HG03159 (cell line): ENCODE measurements around the gene CFAP107.

Experiments used
- ATAC-seq: cut with Tn5 transposase; IDR thresholded peaks from one replicate; pipeline ENCODE4 v1.9.1; 2021; ENCODE audit warnings: mild to moderate bottlenecking, moderate library complexity; ENCODE audit not compliant: unreplicated experiment

Gene CFAP107

DNA sequence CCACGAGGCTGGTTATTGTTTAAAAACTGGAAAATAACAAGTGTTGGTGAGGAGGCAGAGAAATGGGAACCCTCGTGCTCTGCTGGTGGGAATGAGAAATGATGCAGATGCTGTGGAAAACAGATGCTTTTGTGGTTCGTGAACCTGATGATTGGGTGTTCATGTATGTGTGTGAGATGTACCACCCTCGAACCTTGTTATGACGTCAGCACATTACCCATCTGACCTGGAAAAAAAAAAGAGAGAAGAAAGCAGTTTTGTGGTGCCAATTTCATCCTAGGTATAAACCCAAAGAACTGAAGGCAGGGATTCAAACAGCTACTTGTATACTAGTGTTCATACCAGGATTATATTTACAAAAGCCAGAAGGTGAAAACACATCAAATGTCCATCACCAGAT lies 6.4 kb upstream of the CFAP107 start:
- no peak for ATAC-seq

DNA sequence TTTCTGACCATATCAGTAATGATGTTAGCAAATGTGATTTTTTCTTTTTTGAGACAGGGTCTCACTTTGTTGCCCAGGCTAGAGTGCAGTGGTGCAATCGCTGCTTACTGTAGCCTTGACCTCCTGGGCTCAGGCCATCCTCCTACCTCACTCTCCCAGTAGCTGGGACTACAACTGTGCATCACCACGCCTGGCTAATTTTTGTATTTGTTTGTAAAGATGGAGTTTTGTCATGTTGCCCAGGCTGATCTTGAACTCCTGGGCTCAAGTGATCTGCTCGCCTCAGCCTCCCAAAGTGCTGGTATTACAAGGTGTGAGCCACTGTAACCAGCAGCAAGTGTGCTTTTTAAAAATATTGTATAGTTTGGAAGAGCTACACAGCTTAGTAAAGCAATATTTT lies 4.1 kb upstream of the CFAP107 start:
- ATAC-seq: no peak

DNA sequence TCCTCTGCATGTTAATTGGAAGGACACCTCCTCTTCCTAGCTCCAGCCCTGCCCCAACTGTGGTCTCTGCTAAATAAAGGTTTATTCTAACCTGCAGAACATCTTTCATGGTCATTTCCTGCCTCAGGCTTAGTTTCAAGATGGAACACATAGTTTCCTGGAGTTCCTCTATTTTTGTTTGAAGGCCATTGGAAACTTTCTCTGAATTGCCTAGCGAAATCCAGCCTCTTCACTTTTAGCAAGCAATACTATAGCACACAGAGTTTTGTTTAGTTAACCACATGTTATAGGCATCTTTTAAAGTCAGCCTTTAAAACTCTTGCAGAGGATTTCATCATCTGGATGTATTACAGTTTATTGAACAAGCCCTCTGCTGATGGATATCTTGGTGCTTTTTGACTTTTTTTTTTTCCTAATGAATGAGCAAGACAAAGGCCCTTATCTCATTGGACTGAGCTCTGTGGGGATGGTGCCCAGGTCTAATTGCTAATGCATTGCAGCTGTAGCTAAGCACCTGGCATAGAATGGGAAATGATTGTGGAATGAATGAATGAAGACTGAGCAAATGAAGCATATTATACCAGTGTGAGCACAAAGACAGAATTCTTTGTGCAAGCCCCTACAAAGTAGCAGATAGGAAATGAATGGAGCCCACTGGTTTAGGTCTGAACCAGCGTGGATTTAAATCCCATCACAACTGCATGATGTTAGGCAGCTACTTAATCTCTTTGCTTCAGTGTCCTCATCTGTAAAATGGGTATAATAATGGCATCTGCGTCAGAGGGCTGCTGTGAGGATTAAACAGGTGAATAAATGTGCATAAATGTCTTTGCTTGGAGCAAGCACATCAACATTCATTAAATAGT lies 641 bp upstream of the CFAP107 start:
- ATAC-seq: no peak

DNA sequence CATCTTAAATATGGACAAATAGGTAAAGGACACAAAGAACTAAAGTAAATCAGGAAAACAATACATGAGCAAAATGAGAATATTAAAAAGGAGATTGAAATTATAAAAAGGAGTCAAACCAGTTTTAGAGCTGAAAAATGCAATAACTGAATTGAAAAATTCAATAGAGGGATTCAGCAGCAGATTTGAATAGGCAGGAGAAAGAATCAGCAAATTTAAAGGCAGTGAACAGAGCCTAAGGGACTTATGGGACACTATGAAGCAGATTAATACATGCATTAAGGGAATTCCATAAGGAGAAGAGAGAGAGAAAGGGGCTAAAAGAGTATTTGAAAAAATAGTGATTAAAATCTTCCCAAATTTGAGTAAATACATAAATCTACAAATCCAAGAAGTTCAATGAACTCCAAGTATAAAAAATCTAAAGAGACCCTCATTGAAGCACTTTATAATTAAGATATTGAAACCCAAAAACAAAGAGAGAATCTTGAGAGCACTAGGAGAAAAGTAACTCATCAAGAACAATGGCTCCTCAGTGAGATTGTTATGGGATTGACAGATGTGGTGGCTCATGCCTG lies 2.9 kb downstream of the CFAP107 start:
- ATAC-seq: no peak

DNA sequence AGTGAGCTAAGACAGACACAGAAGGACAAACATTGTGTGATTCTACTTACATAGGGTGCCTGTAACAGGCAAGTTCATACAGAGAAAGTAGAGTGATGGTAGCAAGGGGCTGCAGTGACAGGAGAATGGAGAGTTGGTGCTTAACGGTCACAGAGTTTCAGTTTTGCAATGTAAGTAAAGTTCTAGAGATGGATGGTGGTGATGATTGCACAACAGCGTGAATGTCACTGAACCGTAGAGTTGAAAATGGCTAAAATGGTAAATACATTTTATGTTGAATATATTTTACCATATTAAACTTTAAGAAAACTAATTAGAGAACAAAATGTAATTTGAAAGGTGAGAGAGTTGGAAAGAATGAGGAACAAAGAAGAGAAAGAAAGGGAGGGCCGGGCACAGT lies 8.7 kb downstream of the CFAP107 start:
- ATAC-seq: no peak

DNA sequence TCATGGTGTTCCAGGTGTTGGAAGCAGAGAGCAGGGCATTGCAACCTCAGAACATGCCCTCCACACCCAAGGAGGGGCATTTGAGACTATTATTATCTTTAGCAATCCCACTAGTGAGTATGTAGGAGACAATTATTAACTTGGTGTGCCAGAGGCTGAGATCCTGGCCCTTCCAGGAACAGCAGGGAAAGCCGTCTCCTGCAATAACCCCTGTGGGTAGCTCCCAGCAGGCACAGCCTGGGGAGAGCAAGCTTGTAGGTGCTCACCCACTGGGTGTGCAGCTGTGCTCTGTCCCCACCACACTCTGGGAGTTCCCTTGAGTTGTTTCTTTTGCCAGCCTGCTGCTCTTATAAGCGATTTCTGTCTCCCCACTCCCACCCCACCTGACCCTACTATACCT lies 10.3 kb downstream of the CFAP107 start:
- no peak for ATAC-seq

DNA sequence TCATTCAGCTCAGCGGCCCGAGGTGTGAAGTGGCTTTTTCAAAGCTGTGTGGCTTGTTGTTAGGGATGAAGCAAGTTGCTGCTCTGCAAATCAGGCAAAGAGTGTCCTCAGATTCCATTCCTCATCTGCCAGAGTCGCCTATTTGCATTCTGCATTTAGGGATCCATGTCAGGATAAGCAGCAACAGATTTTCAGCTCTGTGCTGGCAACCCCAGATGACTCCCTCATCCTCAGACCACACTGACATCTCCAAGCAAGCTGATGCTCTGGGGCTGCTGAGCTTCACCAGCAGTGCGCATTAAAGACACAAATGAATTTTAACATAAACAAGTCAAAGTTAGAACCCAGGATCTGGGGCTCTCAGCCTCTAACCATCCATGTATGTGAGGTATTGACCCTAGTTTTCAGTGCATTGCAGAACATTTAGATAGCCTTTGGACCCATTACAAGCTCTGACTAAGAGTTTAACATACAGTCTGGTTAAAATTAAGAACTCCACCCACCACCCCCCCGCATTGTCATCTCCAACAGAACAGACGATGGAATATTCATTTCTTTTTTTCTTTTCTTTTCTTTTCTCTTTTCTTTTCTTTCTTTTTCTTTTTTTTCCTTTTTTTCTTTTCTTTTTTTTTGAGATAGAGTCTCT lies 10.9 kb downstream of the CFAP107 start:
- ATAC-seq: no peak

DNA sequence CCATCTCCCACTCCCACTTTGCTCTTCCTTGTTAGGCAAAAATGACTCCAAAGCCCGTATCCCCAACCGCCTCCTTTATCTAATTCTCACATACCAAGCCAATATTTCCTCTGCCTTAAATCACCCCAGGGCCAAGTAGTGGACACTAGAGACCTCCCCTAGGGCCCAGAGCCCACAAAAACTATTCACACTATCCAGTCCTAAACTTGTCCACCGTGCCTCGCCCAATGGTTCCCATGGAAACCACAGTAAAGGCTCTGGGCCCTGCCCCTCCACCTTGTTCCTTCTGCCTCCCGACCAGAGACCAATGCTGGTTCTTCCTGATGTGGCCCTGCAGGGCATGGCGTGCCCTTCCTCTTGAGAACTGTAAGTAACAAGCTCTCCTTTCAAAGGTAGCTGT lies 11.8 kb downstream of the CFAP107 start:
- ATAC-seq: no peak

DNA sequence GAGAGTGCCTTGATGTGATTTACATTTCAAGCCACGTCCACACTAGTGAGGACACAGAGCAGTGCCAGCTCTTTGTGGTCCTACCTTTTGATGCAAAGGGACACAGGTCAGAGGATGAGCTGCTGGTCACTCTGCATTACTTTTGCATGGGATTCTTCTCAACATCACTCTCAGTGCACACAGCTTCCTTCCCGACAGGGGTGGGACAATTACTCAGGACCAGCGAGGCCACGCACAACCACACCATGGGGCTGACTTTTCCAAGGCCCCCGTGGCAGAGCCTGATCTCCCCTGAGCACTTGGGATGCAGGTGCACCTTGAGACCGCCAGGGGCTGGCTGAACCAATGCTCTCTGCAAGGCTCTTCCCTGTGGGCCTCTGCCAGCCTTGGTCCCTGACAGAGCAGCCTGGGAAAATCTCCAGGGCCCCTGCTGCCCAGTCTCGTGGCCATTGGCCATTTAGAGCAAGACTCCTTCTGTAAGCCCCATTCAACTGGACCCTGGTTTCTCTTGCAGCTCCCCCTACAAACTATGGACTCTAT lies 14.3 kb downstream of the CFAP107 start:
- ATAC-seq: no peak

DNA sequence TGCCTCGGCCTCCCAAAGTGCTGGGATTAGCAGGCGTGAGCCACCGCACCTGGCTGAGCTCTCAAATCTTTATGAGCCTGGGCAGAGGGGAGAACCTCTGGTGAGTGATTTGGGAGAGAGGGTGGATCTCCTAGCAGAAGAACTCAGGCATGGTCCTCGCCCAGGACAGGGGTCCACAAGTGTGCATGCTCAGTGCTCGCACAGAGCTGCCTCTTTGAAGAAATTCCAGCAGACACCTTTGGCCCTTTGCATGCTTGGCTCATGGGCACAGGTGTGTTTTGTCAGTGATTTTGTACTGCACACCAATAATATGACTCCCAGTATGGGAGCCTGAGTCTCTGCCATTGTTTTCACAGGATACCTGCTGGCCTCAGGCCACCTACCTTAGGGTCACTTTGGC lies 15.8 kb downstream of the CFAP107 start:
- ATAC-seq: no peak

DNA sequence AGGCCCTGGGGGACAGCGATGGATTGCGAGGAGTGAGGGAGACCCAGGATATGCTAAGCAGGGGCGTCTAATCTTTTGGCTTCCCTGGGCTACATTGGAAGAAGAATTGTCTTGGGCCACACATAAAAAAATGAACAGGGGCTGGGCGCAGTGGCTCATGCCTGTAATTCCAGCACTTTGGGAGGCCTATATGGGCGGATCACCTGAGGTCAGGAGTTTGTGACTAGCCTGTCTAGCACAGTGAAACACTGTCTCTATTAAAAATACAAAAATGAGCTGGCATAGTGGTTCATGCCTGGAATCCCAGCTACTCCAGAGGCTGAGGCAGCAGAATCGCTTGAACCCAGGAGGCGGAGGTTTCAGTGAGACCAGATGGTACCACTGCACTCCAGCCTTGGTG lies 16.8 kb downstream of the CFAP107 start:
- ATAC-seq: no peak

DNA sequence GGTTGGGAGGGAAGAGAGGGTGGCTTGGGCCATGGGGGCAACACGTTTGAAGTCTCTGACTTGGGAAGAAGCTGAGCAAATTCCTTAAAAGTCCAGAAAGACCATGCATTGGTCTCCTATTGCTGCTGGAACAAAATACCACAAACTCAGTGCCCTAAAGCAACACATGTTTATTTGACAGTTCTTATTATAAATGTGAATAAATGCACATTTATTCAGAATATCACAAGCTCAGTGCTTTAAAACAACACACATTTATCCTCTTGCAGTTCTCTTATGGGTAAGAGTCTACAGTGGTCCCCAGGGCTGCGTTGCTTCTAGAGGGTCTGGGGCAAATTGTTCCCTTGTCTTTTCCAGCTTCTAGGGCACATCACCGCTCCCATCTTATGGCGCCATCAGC lies 17.5 kb downstream of the CFAP107 start:
- ATAC-seq: no peak

DNA sequence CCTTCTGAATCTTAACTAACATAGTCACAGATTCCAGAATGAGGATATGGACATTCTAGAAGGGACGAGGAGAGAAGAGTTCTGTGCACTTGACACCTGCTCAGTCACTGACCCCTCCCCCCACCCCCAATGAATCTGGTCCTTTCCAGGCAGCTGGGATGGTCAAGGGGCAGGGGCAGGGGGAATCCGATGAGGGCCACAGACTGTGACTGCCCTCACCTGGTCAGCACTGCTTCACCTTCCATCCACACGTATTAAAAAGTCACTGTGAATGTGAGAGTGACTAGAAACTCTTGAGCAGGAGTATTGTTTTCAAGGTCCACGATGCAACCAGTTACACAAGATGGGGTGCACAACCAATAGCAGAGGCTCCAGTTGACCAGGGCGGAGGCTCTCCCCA lies 18.0 kb downstream of the CFAP107 start:
- ATAC-seq: no peak

DNA sequence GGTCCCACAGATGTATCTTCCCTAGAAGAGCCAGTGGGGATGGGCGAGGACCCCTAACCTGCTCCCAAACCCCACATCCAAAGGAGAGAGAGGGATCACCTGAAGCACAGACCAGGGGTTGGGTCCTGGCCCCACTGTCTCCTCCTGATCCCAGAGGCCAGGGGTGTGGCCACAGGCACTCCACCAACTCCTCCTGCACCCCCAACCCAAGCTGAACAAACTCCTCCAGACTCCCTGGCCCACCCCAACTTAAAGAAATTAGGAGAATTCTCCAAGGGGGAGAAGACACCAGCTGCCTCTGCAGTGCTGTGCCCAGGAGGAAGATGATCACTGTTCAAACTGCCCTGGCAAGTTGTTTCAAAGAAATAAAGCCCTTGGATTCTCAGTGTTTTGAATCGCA lies 23.0 kb downstream of the CFAP107 start:
- no peak for ATAC-seq

DNA sequence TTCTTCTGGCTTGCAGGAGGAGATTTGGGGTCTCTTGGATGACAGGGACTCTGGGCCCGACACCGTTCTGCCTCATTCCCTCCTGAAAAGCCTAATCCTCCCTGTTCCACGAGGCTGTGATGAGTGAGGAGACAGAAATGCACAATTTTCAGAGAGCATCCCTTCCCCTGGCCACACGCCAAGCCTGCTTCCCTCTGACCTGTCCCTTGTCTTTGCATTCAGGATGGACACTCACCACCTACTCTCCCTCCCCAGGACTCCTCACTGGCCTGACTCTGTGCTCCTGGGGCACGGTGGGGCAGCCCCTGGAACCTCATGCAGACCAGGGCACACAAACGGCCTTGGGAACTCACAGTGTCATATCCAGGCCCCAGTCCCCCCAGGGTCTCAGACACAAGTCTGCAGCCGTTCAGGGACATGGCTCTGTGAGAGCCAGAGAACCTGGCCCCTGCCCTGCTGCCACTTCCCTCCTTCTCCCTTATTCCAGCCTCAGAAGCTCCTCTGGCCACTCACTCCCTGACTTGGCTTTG lies 24.0 kb downstream of the CFAP107 start:
- ATAC-seq: no peak

DNA sequence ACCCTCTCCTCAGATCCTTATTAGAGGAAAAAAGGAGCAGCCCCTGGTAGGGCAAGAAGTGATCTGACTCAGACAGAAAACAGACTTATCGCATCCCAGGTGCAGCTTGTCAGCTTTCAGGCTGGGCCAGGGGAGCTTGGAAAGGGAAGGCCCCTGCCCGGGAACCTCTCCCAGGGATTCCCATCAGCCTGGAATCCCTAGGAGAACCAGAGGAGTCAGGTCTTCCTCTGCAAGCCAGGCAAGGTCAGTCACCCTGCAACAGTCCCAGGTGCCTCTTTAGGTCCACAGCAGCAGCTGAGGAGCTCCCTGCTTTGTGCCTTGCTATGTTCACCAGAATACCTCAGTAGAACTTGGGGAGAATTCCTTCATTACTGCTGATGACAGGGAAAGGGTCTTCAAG lies 24.6 kb downstream of the CFAP107 start:
- ATAC-seq: no peak

DNA sequence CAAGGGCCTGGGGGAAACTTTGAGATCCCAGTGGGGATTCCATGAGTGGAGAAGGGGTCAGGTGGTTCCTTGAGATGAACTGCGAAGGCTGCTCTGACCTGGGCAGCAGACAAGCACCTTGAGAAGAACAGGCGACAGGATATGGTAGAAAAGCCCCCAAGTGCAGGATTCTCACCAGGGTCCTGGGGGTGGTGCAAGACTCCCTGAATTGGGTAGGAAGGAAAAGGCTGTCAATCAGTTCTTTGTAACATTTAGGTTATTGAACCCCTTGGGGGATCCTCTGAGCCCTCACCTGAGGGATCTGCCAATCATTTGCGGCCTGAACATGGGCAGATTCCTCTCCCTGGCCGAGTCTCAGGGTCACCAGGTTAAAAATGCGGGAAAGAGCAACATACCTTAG lies 25.2 kb downstream of the CFAP107 start:
- no peak for ATAC-seq

DNA sequence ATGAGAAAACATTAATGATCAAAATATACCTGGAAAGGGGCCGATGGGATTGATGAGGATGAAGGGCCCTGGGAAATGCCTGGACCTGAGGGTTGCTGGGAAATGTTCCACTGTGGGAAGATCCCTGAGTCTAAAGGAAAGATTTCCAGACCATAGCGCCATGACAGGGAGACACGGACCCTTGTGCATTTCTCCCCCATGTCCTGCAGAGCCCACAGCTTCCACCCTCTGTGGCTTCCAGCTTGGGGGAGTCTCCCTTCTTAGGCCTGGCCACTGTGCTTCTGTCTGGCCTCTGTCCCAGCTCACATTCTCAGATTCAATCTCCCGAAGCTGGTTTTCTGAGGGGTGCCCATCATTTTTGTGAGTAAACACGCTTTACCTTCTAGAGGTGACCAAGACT lies 26.5 kb downstream of the CFAP107 start:
- ATAC-seq: no peak

DNA sequence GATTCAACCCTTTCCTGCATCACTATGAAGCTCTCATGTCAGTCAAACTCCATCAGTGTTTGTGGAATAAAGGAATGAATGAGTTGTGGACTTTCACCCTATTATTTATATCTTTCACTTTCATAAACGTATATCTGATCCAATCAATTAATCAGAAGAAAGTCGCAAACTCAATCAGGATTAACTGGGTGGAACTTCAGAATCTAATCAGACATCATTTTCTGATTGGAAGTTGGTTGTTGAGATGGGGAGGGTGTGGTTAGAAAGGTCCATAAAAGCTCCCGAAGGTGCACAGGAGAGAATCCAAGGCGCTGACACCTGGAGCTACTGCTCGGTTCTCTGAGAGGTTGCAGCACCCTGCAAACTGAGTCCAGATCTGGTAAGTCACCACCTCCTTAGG lies 27.4 kb downstream of the CFAP107 start, which contains the start of gene PRAMEF12:
PRAMEF12 (plus strand) TSS at position 301 of the 400 bp plus-strand sequence. CDS start 1,130 bp downstream, outside the sequence.
- no peak for ATAC-seq

DNA sequence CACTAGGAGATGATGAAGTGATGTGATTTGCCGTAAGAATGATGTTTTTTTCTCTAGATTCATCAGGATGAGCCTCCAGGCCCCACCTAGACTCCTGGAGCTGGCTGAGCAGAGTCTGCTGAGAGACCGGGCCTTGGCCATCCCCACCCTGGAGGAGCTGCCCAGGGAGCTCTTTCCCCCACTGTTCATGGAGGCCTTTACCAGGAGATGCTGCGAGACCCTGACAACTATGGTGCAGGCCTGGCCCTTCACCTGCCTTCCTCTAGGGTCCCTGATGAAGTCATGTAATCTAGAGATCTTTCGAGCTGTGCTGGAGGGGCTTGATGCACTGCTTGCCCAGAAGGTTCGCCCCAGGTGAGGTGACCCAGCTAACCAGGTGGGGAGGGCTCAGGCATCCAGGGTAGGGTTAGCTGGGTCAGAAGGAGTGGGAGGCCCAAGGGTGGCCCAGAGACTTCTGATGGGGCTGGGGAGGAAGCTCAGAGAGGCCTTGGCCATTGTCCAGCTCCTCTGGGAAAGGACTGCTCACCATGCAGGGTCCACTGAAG lies 28.9 kb downstream of the CFAP107 start:
- no peak for ATAC-seq

DNA sequence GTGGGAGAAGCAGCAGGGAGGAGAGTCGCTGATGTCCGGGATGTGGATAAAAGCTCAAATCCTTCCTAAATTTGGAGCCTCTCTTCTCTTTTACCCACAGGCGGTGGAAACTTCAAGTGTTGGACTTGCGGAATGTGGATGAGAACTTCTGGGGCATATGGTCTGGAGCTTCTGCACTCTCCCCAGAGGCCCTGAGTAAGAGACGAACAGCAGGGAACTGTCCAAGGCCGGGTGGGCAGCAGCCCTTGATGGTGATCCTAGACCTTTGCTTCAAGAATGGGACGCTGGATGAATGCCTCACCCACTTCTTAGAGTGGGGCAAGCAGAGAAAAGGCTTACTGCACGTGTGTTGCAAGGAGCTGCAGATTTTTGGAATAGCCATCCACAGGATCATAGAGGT lies 29.4 kb downstream of the CFAP107 start:
- ATAC-seq: no peak
